Activated CD8-positive, alpha-beta memory T cell treated with anti-CD3 and anti-CD28 coated beads, Interleukin-2, amount 50 U/mL, for 48 hours (primary cell): ENCODE measurements around the gene GPR101.

ENCODE experiments used
- DNase-seq: peaks from one replicate; pipeline ENCODE4 v3.0.0-alpha.2; 2020

The GPR101 gene

GRCh38 chrX:137033774-137034507 lies at the start of gene GPR101:
Gene GPR101 (minus strand): TSS chrX:137033995. CDS start chrX:137031674, 2,321 bp downstream.
- peak; percentile 46 for DNase-seq

DNA sequence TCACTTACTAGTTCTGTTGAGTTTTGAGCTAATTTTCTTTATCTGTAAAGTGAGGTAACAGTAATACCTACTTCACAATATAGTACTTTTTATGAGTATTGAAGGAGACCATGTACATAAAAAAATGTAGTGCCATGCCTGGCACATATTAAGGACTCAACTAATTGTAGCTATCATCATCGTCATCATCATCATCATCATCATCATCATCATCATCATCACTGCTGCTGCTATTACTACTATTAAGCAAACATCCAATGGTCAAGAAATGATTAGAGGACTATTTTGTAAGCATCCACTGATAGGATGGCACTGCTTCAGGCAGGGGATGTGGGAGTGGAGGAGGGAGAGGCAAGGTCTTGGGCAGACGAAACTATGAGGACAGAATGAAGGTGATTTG lies 47.4 kb upstream of the GPR101 start:
- DNase-seq: no peak

DNA sequence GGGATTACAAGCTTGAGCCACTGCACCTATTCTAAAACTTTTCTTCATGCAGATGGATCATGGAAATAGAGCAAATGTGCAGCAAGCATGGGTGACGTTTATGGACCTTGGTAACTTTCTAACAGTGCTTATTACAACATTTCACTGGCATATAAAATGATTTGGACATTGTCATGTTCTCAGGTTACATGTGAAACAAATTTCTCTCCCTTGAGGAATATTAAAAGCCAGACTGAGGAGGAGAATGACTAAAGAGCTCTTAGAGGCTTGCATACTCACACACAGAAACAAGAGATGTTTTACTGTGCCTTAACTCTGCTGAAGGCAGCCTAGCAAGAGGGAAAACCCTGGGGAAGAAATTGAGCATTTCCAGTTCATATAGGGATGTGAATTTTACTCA lies 38.6 kb upstream of the GPR101 start:
- no peak for DNase-seq

DNA sequence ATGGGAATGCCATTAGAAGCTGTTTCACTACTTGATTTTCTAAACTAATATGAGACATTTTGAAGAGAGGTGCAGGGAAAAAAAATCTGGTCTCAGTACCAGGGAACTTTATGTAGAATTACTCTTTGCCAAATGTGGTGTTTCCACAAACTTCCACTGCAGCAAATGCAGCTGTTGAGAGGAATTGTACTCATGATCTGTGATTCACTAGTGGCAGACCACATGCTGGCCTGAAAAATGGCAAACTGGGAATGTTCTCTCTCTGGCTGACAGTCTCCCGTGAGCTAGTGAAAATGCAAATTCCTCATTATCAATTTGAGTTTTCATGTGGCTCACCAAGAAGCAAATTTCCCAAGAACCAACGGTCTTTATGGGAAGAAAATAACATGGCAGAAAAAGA lies 37.8 kb upstream of the GPR101 start:
- DNase-seq: no peak

GRCh38 chrX:137067147-137067546 lies 33.4 kb upstream of the GPR101 start:
- DNase-seq: no peak

DNA sequence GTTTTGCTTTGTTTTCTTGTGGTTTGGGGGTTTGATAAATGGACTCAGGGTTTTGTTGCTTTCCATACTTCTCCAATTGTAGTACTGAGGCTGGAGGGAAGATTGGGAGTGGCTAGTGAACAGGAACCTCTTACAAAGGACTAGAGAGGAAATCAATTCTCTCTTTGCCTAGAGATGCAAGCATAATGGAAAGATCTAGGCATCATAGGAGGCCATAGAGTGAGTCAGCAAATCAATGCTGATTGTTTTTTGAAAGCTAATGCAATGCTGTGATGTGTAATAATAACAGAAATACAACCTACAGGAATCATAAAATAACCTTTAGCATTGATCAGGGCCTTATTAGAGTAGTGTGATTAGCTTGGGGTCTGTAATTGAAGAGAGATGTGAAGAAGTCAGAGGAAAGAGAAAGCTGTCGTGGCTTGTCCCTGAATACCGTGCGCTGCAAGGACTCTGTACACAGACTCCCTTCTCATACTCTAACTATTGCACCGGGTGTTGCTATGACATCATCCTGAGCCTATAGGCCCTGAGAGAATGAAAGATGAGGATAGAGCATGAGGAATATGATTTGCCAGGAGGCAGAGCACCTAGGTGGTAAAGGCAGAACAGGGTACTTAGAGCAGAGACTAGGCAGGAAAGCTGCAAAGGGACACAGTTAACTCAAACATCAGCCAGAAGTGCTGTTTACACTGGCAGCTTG lies 29.3 kb upstream of the GPR101 start:
- DNase-seq: no peak

DNA sequence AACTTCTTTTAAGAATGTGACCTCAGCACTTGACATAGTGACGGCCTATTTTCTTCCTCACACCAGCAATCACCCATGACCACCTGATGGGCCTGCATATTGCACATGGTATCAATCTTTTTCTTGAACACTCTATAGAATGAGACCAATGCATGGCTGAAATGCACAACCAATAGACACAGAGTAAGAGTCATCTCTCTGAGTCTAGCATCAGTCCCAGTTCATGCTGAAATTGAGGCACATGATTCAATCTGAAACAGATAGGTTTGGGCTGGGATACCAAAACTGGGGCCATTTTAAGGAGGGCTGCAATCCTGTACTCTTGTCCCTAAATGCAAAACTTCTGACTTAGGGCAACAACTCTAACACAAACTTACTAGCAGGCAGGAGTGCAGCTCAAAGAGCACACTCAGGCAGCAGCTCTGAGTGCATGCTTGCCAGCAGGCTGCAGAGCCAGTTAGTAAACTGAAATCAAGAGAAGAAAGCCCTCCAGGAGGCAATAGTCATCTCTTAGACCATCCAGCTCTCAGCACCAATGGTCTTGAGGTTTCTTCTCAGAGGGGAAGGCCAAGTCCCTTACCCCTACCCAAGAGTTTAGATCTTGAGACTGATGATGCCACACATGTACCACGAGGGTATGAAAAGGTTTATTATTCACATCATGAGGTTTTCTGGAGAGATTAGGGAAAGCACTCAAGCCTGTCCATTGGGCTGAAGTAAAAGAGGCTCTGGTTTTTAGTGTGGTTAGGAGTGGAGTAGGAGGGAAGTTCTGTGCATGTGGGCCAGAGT lies 24.7 kb upstream of the GPR101 start:
- DNase-seq: no peak

GRCh38 chrX:137052643-137053235 lies 18.9 kb upstream of the GPR101 start:
- DNase-seq: peak; percentile 65

DNA sequence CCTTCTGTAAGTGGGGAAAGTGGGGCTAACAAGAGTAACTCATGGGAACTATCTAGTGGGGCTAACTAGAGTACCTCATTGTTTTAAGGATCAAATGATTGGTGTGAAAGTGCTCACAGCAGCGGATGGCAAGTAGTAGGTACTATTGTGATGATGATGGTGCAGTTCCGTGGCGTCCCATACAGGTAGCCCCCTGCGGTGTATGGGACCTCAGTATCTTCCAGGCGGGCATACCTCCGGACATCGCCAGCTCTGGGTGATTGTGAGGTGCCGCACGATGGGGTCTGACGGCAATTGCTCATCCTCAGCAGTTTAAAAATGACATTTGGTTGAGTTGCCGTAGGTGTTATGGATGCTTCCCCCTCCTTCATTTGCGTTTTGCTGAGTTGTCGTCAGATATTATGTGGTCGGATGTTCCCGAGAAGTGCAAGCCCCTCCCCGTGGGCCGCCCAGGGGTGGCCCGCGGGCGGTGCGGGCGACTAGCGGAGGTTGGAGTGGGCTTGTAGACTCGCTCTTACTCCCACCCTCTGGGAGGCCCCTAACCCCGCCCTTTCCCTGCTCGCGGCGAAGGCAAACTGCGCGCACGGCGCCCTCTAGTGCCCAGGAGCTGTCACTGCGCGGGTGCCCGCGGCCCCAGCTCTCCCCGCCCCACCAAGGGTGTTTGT lies 18.3 kb upstream of the GPR101 start:
- DNase-seq: peak; percentile 90

DNA sequence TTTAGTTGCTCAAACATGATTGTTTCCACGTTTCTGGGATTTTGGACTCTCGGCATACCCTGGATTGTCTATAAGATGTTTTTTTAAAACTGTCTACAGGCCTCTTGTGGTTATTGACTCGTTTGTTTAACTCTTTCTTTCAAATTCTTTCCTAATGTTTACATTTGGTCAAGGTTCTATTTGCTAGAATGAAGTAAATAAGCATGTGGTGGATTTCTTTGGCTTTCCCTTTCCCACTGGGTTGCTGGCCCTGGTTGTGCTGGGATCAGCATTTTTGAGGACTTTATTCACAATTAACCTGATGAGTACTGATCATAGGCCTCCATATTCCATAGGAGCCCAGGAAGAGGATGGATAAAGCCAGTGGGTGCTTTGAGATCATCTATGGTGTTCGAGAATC lies 11.1 kb upstream of the GPR101 start:
- DNase-seq: no peak

GRCh38 chrX:137043736-137044135 lies 9.9 kb upstream of the GPR101 start:
- DNase-seq: no peak

DNA sequence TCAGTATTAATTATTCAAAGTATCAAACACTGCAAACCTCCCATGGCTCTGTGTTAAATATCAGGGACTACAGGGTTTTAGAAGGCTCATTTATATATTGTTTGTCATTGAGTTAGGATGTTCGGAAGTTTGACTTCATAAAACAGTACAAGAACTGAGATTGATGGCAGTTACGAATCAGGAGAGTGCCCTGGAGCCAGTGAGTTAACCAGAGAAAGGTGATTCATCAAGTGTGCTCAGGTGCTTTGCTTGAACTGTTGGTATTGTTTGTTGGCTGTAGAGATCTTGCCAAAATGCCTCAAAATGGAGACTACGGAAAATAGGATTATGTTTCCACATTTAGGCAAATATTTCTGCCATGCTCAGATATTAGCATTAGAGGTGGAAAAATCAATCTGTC lies 7.5 kb upstream of the GPR101 start:
- no peak for DNase-seq

GRCh38 chrX:137040113-137040794 lies 6.5 kb upstream of the GPR101 start:
- no peak for DNase-seq

GRCh38 chrX:137034508-137034872 lies 695 bp upstream of the GPR101 start:
- no peak for DNase-seq

DNA sequence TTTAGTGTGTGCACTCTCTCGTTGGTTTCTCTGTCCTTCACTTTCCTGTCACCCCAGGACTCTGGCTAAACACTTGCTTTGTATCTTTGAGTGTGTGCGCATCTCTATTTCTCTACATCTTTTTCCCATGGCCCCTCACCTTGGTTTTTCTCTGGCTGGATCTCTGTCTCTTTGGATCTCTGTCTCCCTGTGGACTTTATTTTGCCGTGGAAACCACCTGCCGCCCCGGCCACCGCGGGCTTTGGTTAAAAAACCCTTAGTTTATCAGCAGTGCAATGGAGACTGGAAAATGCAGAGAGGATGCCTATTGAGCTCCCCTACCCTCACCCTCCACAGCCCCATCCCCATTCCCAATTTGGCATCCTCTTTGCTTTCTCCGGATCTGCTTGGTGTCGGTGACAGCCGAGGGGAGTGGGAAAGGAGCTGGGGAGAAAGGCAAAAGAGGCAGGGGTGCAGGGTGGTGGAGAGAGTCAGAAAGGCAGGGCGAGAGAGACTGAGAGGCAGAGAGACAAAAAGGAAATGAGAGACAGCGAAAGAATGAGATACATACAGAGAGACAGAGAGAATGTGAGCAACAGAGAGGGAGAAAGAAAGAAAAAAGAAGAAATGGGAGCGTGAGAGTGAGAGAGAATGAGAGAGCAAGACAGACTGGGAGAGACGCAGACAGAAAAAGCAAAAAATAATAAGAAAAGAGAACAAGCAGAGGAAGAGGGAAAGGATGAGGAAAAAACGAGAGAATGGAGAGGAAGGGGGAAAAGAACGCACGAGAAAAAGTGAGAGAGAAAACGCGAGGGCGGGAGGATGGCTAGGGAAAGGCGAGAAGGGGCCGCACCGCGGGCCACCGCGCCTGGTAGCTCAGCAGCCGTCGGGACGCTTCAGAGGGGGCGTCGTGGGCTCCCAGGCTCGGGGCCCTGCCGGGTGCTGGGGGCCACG lies 688 bp downstream of the GPR101 start:
- no peak for DNase-seq

GRCh38 chrX:137032341-137032694 lies 1.5 kb downstream of the GPR101 start:
- no peak for DNase-seq

DNA sequence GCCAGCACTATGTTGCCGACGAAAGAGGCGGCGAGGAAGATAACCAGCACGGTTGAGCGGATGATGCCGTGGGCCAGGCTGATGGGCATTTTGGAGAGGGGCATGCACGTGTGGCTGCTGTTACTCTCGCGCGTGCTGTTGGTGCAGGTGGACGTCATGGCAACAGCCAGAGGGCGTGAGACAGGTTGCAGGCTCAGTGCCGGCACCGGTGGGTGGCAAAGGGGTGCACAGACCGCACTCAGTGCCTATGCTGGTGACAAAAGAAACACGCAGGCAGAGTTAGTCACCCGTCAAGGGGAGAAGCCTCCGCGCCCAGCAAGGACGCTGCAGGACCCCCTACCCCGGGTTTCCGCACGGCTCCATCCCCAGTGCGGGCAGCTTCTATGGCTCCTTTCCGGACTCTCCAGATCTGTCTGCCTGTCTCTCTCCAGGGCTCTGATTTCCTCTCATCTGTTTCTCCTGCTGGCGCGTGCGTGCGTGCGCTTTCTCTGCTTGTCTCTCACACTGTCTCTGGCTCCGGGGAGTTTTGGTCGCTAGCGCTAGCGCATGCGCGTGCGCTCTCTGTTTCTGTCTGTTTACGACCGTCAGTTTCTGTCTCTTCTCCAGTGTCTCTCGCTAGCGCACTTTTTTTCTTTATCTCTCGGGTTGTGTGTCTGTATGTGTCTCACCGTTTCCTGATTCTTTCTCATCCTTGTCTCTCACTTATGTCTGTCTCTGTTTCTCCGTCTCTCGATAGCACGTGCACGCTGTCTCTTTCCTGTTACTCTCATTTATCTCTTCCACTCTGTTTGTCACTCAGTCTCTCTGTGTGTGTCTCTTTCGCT lies 2.1 kb downstream of the GPR101 start:
- peak; percentile 57 for DNase-seq

GRCh38 chrX:137031039-137031438 lies 2.8 kb downstream of the GPR101 start:
- no peak for DNase-seq

GRCh38 chrX:137028699-137029098 lies 5.1 kb downstream of the GPR101 start:
- DNase-seq: no peak

GRCh38 chrX:137025930-137026329 lies 7.9 kb downstream of the GPR101 start:
- DNase-seq: no peak
